ENCODE results near the gene COX6B2.

Gene COX6B2

DNA sequence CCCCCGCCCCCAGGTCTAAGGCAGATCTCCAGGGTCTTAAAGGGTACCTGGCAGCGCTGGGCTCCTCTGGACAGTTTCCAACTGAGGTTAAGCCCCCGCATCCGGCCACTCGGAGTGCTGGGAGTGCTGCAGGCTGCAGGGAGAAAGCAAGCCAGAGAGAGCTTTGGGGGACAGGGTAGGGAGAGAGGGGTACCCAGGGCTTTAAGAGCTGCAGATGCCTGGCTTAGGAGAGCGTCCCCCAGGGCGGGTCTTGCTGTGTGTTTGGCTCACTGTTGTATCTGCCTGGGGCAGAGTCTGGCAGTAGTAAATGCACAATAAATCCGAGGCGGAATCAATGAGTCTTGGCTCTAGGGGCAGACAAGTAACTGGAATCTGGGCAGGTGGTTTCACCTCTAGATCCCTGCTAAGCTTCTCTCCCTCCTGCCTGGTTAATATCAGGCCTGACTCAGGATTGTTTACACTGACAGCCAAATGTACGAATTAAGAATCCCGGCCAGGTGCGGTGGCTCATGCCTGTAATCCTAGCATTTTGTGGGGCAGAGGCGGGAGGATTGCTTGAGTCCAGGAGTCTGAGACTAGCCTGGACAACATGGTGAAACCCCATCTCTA, 798 bp upstream of the COX6B2 start:
- H3K27ac ChIP-seq: no peak overlapping the region
- no peak for TF ChIP-seq ZFX (IDR thresholded peaks at IDR 0.05; ENCODE audit: borderline replicate concordance)
- TF ChIP-seq, protein P1, sequence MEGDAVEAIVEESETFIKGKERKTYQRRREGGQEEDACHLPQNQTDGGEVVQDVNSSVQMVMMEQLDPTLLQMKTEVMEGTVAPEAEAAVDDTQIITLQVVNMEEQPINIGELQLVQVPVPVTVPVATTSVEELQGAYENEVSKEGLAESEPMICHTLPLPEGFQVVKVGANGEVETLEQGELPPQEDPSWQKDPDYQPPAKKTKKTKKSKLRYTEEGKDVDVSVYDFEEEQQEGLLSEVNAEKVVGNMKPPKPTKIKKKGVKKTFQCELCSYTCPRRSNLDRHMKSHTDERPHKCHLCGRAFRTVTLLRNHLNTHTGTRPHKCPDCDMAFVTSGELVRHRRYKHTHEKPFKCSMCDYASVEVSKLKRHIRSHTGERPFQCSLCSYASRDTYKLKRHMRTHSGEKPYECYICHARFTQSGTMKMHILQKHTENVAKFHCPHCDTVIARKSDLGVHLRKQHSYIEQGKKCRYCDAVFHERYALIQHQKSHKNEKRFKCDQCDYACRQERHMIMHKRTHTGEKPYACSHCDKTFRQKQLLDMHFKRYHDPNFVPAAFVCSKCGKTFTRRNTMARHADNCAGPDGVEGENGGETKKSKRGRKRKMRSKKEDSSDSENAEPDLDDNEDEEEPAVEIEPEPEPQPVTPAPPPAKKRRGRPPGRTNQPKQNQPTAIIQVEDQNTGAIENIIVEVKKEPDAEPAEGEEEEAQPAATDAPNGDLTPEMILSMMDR (IDR thresholded peaks at IDR 0.05): no peak

DNA sequence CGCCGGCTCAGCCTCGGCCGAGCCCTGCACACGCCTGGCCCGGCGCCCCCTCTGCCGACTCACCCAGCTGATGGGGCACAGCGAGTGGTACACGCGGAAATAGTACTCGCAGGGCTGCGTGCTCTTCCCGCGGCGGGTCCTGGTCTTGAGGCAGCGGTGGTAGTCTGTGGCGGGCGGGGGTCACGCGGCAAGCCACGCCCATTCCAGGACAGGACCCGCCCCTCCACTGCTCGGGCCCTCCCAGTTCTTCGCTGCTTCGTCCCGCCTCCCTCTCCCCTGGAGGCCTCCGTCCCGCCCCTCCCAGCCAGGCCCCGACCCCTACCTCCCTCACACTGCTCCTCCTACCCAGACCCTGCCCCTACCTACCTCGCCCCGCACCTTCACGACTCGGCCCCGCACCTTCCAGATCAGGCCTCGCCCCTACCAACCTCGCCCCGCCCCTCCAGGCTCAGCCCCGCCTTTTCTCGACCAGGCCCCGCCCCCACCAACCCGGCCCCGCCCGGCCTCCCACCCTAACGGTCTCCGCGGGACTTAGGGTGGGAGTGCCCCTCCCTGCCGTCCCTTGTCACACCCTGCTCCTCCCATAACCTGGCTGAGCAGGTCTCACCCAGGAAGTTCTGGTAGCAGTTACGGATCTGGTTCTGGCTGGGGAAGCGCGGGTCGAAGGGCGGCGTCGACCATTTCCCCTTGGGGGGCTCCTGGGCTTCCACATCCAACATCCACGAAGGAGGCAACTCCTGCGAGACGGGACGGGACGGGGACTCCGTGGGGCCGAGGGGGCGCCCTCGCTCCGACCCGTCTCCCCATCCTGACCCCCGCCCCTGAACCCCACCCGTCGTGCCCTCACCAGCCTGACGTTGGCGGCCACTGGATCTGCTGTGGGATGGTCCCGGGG, 469 bp downstream of the COX6B2 start:
- no peak for TF ChIP-seq ZFX (IDR thresholded peaks at IDR 0.05; ENCODE audit: borderline replicate concordance)
- TF ChIP-seq, protein P1 (IDR thresholded peaks at IDR 0.05): no peak
- H3K27ac ChIP-seq: no peak overlapping the region

DNA sequence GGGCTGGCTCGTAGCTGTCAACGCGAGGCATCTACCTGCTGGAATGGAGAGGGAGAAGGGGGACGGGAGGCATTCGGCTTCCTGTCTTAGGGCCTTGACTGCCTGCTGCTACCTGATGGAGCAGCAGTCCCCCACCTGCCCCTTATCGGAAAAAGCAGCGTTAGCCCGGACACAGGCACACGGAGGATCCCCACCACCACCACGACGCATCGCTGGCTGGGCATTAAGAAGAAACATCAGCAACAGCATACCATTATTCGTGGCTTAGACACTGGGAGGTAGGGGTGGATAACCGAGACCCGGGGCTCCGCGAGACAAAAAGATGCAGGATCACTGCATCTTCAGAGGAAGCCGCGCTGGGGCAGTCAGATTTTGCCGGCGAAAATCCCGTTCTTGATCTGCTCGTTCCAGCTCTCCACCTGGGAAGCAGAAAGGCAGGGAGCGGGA, 1.1 kb downstream of the COX6B2 start:
- H3K27ac ChIP-seq: no peak overlapping the region
- TF ChIP-seq, protein P1 (IDR thresholded peaks at IDR 0.05): no peak
- TF ChIP-seq ZFX (IDR thresholded peaks at IDR 0.05; ENCODE audit: borderline replicate concordance): no peak

DNA sequence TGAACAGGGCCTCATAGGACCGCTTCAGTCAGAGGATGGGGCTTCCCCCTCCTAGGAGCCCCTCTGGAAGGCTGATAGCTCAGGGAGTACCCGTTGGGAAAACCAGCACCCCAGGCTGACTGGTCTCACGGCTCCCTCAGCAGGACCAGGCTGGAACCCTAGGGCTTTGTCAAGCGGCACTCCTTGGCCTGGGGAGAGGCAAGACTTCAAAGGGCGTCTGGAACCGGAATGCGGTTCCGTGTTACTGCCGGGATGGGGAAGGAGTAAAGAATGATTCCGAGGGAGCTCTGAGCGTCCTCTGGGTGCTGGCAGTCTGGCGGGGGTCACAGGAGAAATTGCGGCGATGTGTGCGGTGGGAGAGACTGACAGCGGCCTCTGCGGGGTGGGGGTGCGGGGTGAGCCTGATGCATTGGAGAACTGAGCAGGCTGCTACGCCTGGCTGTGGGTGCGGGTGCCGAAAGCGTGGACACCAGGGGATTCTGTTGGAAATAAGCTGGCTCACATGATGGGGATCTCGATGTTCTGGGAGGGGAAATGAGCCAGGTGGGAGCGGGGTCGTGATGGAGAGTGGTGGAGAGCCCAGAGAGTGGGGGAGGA, 1.9 kb downstream of the COX6B2 start:
- TF ChIP-seq, protein P1 (IDR thresholded peaks at IDR 0.05): no peak
- no peak for TF ChIP-seq ZFX (IDR thresholded peaks at IDR 0.05; ENCODE audit: borderline replicate concordance)
- no peak overlapping the region for H3K27ac ChIP-seq

DNA sequence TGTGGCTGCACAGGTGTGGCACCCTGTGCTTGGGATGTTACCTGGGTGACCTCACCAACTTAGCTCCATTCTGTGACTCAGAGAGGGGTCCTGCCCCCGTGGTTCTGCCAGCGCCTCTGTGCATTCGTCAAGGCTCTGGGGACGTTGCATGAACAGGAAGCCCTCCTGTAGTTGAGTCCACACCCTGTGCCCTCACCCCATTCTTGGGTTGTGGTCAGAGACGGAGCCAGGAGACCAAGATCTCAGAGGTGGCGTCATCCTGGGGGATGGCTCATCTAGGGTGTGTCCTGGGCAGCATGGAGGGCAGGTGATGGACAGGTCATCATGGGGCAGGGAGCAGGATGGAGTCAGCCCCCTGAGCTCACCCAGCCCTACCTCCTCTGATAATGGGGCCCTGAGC, 2.5 kb downstream of the COX6B2 start:
- no peak for TF ChIP-seq ZFX (IDR thresholded peaks at IDR 0.05; ENCODE audit: borderline replicate concordance)
- TF ChIP-seq, protein P1 (IDR thresholded peaks at IDR 0.05): no peak
- no peak overlapping the region for H3K27ac ChIP-seq

DNA sequence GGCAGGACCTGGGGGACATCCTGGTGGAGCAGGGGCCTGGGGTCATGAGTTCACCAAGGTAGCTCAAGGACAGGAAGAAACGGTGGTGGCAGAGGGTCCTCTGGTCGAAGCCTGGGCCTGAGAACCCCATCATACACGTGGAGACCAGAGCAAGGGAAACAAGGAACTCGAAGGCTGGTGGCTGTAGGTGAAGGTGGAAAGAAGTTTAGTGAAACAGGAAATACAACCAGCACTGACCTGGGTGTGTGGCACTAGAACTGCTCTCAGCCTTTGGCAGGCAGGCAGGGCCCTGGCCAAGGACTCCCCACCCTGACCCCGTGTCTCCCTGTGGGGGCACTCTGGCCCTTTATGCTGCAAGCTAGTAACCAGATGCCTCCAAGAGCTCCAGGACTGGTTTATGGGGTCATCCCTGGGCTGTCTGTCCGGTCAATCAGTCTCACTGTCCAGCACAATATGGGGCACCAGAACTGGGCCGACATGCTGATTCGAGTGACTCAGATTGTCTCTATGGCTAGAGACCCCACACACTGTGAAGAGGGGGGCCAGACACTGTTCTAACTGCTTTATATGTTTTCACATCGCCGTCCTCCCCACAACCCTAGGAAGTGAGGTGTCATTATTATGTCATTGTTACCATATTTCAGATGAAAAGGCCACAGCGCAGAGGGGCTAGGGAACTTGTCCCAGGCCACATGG, 3.8 kb downstream of the COX6B2 start:
- no peak overlapping the region for H3K27ac ChIP-seq
- no peak for TF ChIP-seq ZFX (IDR thresholded peaks at IDR 0.05; ENCODE audit: borderline replicate concordance)
- TF ChIP-seq, protein P1 (IDR thresholded peaks at IDR 0.05): no peak

Measured in 22Rv1 (cell line).